Omental fat pad (tissue), 4 donors: ENCODE measurements around the gene STX5. TPM values are rescaled to one million over a fixed set of nuclear protein-coding genes. Genes with fewer than 3 reads are reported as not detected.
A peak's percentile ranks its signal among the peaks of the same experiment; 100 is the strongest.
"Not testable (repeated sequence)": the region's sequence is repeated elsewhere in the genome, so short reads cannot be mapped to it uniquely, and the experiment has no call there.

ENCODE experiments used
- ATAC-seq: fragments of 150-250 bp; one replicate; pipeline ENCODE4 v1.9.1; 2016; ENCODE audit warnings: mild to moderate bottlenecking, moderate library complexity; ENCODE audit not compliant: low FRiP score
- DNase-seq: peaks from one replicate; pipeline ENCODE4 v3.0.0-alpha.2; 2019; ENCODE audit warnings: low spot score
- total RNA-seq, 4 donors: library from RNA; depleted of rRNA; stranded (reverse); fragments of >200 nt; gene quantifications; one replicate each; pipeline ENCODE4 v1.1.0, GENCODE V29; 2016
- TF ChIP-seq, protein P1 (sequence below), 3 donors: fragments of 450-650 bp; IDR thresholded peaks; one replicate each; pipeline ENCODE4 v1.5.1; 2016 to 2017; ENCODE audit warnings: antibody characterized with exemption in 3 of 3, mild to moderate bottlenecking in 3 of 3, moderate library complexity in 2 of 3

The STX5 gene
- total RNA-seq, 4 donors from 2014 or later: 32.2 to 43.1 (median 37.4) TPM

DNA sequence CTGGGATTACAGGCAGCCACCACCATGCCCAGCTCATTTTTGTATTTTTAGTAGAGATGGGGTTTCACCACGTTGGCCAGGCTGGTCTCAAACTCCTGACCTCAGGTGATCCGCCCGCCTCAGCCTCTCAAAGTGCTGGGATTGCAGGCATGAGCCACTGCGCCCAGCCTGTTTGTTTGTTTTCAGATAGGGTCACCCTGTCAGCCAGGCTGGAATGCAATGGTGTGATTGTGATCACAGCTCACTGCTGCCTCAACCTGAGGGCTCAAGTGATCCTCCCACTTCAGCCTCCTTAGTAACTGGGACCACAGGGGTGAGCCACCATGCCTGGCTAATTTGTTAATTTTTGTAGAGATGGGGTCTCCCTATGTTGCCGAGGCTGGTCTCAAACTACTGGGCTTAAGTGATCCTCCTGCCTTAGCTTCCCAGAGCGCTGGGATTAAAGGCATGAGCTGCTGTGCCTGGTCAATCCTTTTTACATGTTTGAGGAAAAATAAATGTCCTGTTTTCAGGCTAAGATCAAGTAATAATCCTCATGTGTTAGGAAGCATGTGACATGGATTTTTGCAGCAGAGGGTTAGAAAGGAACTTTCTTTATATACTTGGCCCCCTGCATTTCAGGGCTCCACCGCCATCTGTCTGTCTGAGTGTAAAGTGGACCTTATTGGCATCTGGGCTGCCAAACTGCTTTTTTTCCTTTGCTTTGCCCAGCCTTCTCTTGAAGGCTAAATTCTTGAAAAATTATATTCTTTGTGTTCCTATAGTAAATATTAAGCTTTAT is 44.0 kb upstream of the STX5 start:
- no peak for ATAC-seq
- no peak for DNase-seq
- TF ChIP-seq, protein P1, sequence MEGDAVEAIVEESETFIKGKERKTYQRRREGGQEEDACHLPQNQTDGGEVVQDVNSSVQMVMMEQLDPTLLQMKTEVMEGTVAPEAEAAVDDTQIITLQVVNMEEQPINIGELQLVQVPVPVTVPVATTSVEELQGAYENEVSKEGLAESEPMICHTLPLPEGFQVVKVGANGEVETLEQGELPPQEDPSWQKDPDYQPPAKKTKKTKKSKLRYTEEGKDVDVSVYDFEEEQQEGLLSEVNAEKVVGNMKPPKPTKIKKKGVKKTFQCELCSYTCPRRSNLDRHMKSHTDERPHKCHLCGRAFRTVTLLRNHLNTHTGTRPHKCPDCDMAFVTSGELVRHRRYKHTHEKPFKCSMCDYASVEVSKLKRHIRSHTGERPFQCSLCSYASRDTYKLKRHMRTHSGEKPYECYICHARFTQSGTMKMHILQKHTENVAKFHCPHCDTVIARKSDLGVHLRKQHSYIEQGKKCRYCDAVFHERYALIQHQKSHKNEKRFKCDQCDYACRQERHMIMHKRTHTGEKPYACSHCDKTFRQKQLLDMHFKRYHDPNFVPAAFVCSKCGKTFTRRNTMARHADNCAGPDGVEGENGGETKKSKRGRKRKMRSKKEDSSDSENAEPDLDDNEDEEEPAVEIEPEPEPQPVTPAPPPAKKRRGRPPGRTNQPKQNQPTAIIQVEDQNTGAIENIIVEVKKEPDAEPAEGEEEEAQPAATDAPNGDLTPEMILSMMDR (IDR thresholded peaks at IDR 0.05): no peak

DNA sequence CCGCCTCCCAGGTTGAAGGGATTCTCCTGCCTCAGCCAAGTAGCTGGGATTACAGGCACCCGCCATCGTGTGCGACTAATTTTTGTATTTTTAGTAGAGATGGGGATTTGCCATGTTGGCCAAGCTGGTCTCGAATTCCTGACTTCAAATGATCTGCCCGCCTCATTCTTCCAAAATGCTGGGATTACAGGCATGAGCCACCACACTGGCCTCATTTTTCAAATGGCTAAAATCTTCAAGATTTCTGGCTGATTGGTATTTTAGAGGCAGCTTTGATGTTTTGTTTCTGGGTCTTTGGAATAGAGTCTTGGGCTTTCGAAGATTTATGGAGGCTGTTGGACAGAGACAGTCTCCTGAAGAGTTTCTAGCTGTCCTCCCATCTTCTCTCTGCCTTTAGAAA is 43.0 kb upstream of the STX5 start:
- DNase-seq (no peak), ATAC-seq (no peak)
- TF ChIP-seq, protein P1 (IDR thresholded peaks at IDR 0.05): no peak

- TF ChIP-seq, protein P1 (IDR thresholded peaks at IDR 0.05): no peak
- ATAC-seq: no peak
- no peak for DNase-seq
Observed at GRCh38 chr11:62865635-62866034, 33.8 kb upstream of the STX5 start.

- ATAC-seq (peak; percentile 26), DNase-seq (no peak)
- TF ChIP-seq, protein P1 (IDR thresholded peaks at IDR 0.05): no peak
Observed at GRCh38 chr11:62863687-62864335, 32.0 kb upstream of the STX5 start.

DNA sequence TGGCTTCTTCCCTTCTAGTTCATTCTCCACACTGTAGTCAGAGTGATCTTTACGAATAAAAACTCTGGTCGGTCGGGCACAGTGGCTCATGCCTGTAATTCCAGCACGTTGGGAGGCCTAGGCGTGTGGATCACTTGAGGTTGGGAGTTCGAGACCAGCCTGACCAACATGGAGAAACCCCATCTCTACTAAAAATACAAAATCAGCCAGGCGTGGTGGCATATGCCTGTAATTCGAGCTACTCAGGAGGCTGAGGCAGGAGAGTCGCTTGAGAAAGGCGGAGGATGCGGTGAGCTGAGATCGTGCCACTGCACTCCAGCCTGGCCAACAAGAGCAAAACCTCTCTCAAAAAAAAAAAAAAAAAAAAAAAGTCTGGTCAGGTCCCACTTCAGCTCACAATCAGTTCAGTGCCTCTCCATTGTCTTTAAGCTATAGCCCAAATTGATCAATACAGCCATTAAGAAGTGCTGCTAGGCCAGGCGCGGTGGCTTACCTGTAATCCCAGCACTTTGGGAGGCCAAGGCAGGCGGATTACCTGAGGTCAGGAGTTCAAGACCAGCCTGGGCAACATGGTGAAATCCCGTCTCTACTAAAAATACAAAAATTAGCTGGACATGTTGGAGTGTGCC is 29.8 kb upstream of the STX5 start:
- not testable (repeated sequence) for ATAC-seq, DNase-seq

GRCh38 chr11:62860835-62861563 is 29.1 kb upstream of the STX5 start:
- DNase-seq (no peak), ATAC-seq (no peak)
- TF ChIP-seq, protein P1 (IDR thresholded peaks at IDR 0.05): no peak

- ATAC-seq, DNase-seq: not testable (repeated sequence)
Observed at GRCh38 chr11:62859281-62859703, 27.4 kb upstream of the STX5 start.
